ENCODE data around the gene KAT6B.

The KAT6B gene

GRCh38 chr10:75068523-75068922 is 242.1 kb downstream of the KAT6B start:
- no peak for DNase-seq (ENCODE audit: low read depth)

- DNase-seq (ENCODE audit: low read depth): no peak
Observed at GRCh38 chr10:75070476-75070875, 244.1 kb downstream of the KAT6B start.

GRCh38 chr10:75070961-75071428 is 244.6 kb downstream of the KAT6B start:
- no peak for DNase-seq (ENCODE audit: low read depth)

GRCh38 chr10:75071756-75072155 is 245.4 kb downstream of the KAT6B start:
- no peak for DNase-seq (ENCODE audit: low read depth)

- DNase-seq (ENCODE audit: low read depth): no peak
Observed at GRCh38 chr10:75072727-75073126, 246.3 kb downstream of the KAT6B start.

- DNase-seq (ENCODE audit: low read depth): no peak
Observed at GRCh38 chr10:75073442-75073841, 247.0 kb downstream of the KAT6B start.

- no peak for DNase-seq (ENCODE audit: low read depth)
Observed at GRCh38 chr10:75074711-75075445, 248.5 kb downstream of the KAT6B start.

GRCh38 chr10:75076348-75076747 is 249.9 kb downstream of the KAT6B start:
- no peak for DNase-seq (ENCODE audit: low read depth)

- DNase-seq (ENCODE audit: low read depth): no peak
Observed at GRCh38 chr10:75079436-75080083, 253.2 kb downstream of the KAT6B start.

- no peak for DNase-seq (ENCODE audit: low read depth)
Observed at GRCh38 chr10:75080554-75080953, 254.2 kb downstream of the KAT6B start.

- DNase-seq (ENCODE audit: low read depth): no peak
Observed at GRCh38 chr10:75081379-75081778, 255.0 kb downstream of the KAT6B start.
